ENCODE measurements around the gene METTL9.

Gene METTL9

DNA sequence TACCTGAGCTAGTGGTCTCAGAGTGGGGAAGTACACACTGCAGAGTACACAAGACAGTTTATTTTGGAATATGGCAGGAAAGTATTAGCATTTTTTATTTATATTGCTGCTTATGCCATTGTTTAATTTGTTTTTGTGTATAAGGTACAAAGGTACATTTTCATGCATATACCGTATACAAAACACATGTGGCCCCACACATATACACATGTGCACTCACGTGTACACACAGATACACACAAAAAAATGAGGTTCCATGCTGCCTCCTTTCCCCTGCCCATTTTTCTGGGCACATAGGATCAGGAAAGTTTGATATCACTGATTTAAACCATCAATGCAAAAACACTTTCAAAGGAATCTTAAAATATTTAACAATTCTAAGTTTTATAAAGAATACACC lies 40.1 kb downstream of the METTL9 start:
- TF ChIP-seq FOXP2 (optimal IDR thresholded peaks at IDR 0.05; ENCODE audit: borderline replicate concordance, extremely low read depth, extremely low read length, insufficient read depth), result no peak
- no peak for TF ChIP-seq POLR2AphosphoS5 (IDR thresholded peaks at IDR 0.05; ENCODE audit: low read depth, low read length)
- TF ChIP-seq TAF1 (IDR thresholded peaks at IDR 0.05; ENCODE audit: borderline replicate concordance, insufficient read depth, low read length), result no peak
- no peak for TF ChIP-seq SIN3A (IDR thresholded peaks at IDR 0.05; ENCODE audit: borderline replicate concordance, insufficient read depth, low read length)
- TF ChIP-seq, protein P1, sequence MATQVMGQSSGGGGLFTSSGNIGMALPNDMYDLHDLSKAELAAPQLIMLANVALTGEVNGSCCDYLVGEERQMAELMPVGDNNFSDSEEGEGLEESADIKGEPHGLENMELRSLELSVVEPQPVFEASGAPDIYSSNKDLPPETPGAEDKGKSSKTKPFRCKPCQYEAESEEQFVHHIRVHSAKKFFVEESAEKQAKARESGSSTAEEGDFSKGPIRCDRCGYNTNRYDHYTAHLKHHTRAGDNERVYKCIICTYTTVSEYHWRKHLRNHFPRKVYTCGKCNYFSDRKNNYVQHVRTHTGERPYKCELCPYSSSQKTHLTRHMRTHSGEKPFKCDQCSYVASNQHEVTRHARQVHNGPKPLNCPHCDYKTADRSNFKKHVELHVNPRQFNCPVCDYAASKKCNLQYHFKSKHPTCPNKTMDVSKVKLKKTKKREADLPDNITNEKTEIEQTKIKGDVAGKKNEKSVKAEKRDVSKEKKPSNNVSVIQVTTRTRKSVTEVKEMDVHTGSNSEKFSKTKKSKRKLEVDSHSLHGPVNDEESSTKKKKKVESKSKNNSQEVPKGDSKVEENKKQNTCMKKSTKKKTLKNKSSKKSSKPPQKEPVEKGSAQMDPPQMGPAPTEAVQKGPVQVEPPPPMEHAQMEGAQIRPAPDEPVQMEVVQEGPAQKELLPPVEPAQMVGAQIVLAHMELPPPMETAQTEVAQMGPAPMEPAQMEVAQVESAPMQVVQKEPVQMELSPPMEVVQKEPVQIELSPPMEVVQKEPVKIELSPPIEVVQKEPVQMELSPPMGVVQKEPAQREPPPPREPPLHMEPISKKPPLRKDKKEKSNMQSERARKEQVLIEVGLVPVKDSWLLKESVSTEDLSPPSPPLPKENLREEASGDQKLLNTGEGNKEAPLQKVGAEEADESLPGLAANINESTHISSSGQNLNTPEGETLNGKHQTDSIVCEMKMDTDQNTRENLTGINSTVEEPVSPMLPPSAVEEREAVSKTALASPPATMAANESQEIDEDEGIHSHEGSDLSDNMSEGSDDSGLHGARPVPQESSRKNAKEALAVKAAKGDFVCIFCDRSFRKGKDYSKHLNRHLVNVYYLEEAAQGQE (IDR thresholded peaks at IDR 0.05; ENCODE audit: insufficient read depth in 1 of 2, low read depth in 2 of 2, low read length in 2 of 2), result no peak

DNA sequence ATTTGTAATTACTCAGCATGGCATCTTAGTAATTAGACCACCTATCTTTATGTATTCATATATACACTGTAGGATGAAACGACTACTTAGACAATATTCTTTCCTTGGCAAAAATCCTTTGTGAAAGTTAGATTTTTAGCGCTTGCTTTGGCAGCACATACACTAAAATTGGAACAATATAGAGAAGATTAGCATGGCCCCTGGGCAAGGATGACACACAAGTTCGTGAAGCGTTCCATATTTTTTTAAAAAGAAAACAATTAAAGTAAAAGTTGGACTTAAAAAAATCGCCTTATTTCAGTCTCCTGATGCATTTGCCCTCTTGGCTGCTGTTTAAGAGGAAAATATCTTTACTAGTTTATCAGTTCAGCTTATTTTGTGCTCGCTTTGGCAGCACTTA lies 42.5 kb downstream of the METTL9 start:
- TF ChIP-seq, protein P1 (IDR thresholded peaks at IDR 0.05; ENCODE audit: insufficient read depth in 1 of 2, low read depth in 2 of 2, low read length in 2 of 2), result no peak
- TF ChIP-seq POLR2AphosphoS5 (IDR thresholded peaks at IDR 0.05; ENCODE audit: low read depth, low read length) (no peak), FOXP2 (optimal IDR thresholded peaks at IDR 0.05; ENCODE audit: borderline replicate concordance, extremely low read depth, extremely low read length, insufficient read depth) (no peak), TAF1 (IDR thresholded peaks at IDR 0.05; ENCODE audit: borderline replicate concordance, insufficient read depth, low read length) (no peak), SIN3A (IDR thresholded peaks at IDR 0.05; ENCODE audit: borderline replicate concordance, insufficient read depth, low read length) (no peak)

DNA sequence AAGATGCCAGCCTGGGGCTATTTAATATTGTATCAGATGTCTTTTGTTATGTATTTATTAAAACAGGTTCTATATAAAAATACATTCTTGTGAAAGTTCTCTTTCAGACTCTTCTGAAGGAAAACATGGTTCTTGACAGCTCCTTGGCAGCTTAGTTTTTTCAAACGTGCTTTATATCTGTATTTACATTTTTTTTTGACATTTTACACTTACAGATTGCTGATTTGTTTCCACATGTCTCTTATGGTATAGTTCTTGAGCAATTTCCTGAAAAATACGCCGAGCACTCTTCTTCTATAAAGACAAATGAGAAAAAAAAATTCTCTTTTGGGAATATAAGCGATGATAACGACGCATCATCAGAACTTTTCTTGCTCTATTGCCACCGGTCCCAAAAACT lies 43.5 kb downstream of the METTL9 start:
- TF ChIP-seq, protein P1 (IDR thresholded peaks at IDR 0.05; ENCODE audit: insufficient read depth in 1 of 2, low read depth in 2 of 2, low read length in 2 of 2), result no peak
- TF ChIP-seq FOXP2 (optimal IDR thresholded peaks at IDR 0.05; ENCODE audit: borderline replicate concordance, extremely low read depth, extremely low read length, insufficient read depth) (no peak), TAF1 (IDR thresholded peaks at IDR 0.05; ENCODE audit: borderline replicate concordance, insufficient read depth, low read length) (no peak), POLR2AphosphoS5 (IDR thresholded peaks at IDR 0.05; ENCODE audit: low read depth, low read length) (no peak)

DNA sequence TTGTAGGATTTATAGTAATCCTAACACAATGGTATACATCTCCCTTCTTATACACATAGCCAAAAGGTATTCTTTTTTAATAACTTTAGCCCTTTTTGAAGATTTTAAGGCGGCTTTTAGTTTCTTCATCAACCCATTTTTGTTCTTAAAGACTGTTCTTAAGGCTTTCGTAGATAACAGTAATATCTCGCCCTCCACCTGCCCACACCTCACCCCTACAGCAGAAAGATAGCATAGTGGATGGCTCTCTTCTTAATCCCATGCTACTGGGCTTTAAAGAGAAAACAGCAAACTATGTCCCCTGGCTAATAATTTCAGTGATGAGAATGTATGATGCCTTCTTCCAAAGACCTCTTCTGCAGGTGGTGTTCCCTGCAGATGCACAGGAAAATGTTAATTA lies 44.4 kb downstream of the METTL9 start:
- TF ChIP-seq TAF1 (IDR thresholded peaks at IDR 0.05; ENCODE audit: borderline replicate concordance, insufficient read depth, low read length) (no peak), SIN3A (IDR thresholded peaks at IDR 0.05; ENCODE audit: borderline replicate concordance, insufficient read depth, low read length) (no peak), POLR2AphosphoS5 (IDR thresholded peaks at IDR 0.05; ENCODE audit: low read depth, low read length) (no peak), FOXP2 (optimal IDR thresholded peaks at IDR 0.05; ENCODE audit: borderline replicate concordance, extremely low read depth, extremely low read length, insufficient read depth) (no peak)
- TF ChIP-seq, protein P1 (IDR thresholded peaks at IDR 0.05; ENCODE audit: insufficient read depth in 1 of 2, low read depth in 2 of 2, low read length in 2 of 2), result no peak

DNA sequence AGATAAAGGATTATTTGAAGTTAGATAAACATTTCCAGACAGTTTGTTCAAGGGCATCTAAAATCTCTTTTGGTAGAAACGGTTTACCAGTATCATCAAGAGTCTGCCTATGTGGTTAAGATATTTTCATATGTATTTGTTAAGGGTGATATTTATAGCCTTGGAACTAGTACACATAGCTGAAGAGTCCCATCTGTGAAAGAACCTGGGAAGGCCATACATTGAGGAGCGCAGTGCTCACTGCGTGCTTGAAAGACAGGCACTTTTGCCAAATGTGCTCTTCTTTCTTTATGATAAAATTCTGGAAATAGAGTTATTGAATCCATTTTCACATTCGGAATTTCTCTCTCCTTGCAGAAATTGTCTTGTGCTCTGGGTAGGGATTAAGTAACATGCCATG lies 45.3 kb downstream of the METTL9 start:
- no peak for TF ChIP-seq POLR2AphosphoS5 (IDR thresholded peaks at IDR 0.05; ENCODE audit: low read depth, low read length)
- TF ChIP-seq FOXP2 (optimal IDR thresholded peaks at IDR 0.05; ENCODE audit: borderline replicate concordance, extremely low read depth, extremely low read length, insufficient read depth), result no peak
- TF ChIP-seq TAF1 (IDR thresholded peaks at IDR 0.05; ENCODE audit: borderline replicate concordance, insufficient read depth, low read length), result no peak
- TF ChIP-seq, protein P1 (IDR thresholded peaks at IDR 0.05; ENCODE audit: insufficient read depth in 1 of 2, low read depth in 2 of 2, low read length in 2 of 2), result no peak
- no peak for TF ChIP-seq SIN3A (IDR thresholded peaks at IDR 0.05; ENCODE audit: borderline replicate concordance, insufficient read depth, low read length)

Data from PFSK-1 (cell line).